ENCODE data around the gene NGB.

NGB gene

GRCh38 chr14:77217551-77217950 lies 53.5 kb downstream of the NGB start:
- Histone ChIP-seq H4K20me1 (ENCODE audit: insufficient read depth, low read length) (no peaks in the 10 kb centered on the region), H3K9me3 (ENCODE audit: low read length) (no peaks in the 10 kb centered on the region), H3K79me2 (ENCODE audit: insufficient read depth, low read length) (no peaks in the 10 kb centered on the region), H3K9me2 (ENCODE audit: low read depth, low read length) (no peaks in the 10 kb centered on the region), H3K4me2 (ENCODE audit: low read length) (no peak overlapping the region), H3K27ac (ENCODE audit: low read depth, low read length, poor library complexity, severe bottlenecking) (no peak overlapping the region), H3K36me3 (ENCODE audit: insufficient read depth, low read length) (no peaks in the 10 kb centered on the region), H3F3A (ENCODE audit: insufficient read depth, low read length) (no peaks in the 10 kb centered on the region), H3K4me3 (ENCODE audit: low read depth, low read length, poor library complexity, severe bottlenecking) (no peak overlapping the region), H3K4me1 (ENCODE audit: insufficient read depth, low read length, severe bottlenecking) (no peaks in the 10 kb centered on the region), H3K9ac (ENCODE audit: low read length) (no peak overlapping the region), H3K27me3 (ENCODE audit: insufficient read depth, low read length) (no peaks in the 10 kb centered on the region), H2AFZ (ENCODE audit: low read length) (no peak overlapping the region)
- no peak for TF ChIP-seq EZH2 (IDR thresholded peaks at IDR 0.05; ENCODE audit: borderline replicate concordance, low read length)
